Neural progenitor cell (in vitro differentiated cells): ENCODE results near the gene SART1.

Experiments
- EZH2phosphoT487 ChIP-seq: fragments of 200-600 bp; sonication (generic); IDR thresholded peaks from 2 replicates; pipeline ENCODE4 v1.6.1; 2017; ENCODE audit warnings: antibody characterized with exemption
- TF ChIP-seq, protein P1 (sequence below): fragments of 200-600 bp; sonication (generic); IDR thresholded peaks from 2 replicates; pipeline ENCODE4 v1.5.1; 2017; ENCODE audit warnings: antibody characterized with exemption, mild to moderate bottlenecking

DNA sequence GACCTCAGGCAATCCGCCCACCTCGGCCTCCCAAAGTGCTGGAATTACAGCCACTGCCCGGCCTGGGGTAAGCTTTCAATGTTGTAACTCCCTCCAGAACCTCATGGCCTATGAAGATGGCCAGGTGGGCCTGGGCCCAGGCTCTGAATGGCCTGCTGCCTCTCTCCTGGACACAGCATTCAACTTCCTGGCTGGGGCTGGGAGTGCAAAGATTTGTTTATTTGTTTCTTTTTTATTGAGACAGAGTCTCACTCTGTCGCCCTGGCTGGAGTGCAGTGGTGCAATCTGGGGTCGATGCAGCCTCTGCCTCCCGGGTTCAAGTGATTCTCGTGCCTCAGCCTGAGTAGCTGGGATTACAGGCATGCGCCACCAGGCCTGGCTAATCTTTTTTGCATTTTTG lies 16.8 kb upstream of the SART1 start:
- TF ChIP-seq, protein P1, sequence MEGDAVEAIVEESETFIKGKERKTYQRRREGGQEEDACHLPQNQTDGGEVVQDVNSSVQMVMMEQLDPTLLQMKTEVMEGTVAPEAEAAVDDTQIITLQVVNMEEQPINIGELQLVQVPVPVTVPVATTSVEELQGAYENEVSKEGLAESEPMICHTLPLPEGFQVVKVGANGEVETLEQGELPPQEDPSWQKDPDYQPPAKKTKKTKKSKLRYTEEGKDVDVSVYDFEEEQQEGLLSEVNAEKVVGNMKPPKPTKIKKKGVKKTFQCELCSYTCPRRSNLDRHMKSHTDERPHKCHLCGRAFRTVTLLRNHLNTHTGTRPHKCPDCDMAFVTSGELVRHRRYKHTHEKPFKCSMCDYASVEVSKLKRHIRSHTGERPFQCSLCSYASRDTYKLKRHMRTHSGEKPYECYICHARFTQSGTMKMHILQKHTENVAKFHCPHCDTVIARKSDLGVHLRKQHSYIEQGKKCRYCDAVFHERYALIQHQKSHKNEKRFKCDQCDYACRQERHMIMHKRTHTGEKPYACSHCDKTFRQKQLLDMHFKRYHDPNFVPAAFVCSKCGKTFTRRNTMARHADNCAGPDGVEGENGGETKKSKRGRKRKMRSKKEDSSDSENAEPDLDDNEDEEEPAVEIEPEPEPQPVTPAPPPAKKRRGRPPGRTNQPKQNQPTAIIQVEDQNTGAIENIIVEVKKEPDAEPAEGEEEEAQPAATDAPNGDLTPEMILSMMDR: no peak
- TF ChIP-seq EZH2phosphoT487: no peak
